Measurements from ENCODE around the gene POLE.

Gene POLE

DNA sequence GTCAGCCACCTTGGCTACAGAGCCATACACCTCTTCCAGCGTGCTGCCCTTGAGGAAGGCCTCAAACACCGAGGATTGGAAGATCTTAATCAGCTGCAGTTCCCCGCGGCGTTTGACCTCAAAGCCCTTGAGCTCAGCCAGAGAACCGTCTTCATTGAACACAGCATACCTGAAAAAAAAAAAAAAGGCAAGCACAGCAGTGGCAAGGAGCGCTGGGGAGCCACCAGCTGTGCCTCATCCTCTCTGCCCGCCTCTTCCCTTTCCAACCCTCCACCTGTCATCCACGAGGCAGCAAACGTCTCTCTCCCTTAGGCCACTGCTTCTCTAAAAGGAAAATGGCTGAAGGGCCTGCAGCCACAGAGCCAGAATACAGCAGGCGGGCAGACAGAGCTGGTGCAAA is 26.1 kb downstream of the POLE start:
- H3K27ac ChIP-seq, result no peak overlapping the region
- H3K4me3 ChIP-seq, result no peak overlapping the region

- Histone ChIP-seq H3K27ac (no peak overlapping the region), H3K4me3 (no peak overlapping the region)
These were observed 27.1 kb downstream of the POLE start for GRCh38 chr12:132660052-132660451.

DNA sequence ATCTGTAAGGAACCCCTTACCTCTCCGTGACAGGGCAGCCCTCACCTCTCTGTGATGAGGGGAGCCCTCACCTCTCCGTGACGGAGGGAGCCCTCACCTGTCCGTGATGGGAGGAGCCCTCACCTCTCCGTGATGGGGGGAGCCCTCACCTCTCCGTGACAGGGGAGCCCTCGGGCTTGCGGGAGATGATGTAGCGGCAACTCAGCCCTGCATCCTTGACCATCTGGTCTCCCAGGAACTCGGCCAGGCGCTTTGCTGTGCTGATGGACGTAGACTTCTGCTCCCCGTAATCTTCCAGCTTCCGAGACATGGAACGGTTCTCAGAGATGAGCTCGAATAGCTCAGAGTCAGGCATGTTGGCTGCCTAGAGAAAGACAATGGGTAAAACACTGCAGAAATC is 28.0 kb downstream of the POLE start:
- Histone ChIP-seq H3K4me3 (no peak overlapping the region), H3K27ac (no peak overlapping the region)

GRCh38 chr12:132658149-132658894 is 28.8 kb downstream of the POLE start:
- Histone ChIP-seq H3K27ac (no peak overlapping the region), H3K4me3 (no peak overlapping the region)

GRCh38 chr12:132657004-132657727 is 30.0 kb downstream of the POLE start:
- no peak overlapping the region for H3K4me3 ChIP-seq
- no peak overlapping the region for H3K27ac ChIP-seq

- Histone ChIP-seq H3K27ac (no peak overlapping the region), H3K4me3 (no peak overlapping the region)
These were observed 33.4 kb downstream of the POLE start for GRCh38 chr12:132653567-132654290.

GRCh38 chr12:132651444-132652100 is 35.6 kb downstream of the POLE start:
- H3K27ac ChIP-seq, result no peak overlapping the region
- no peak overlapping the region for H3K4me3 ChIP-seq

- Histone ChIP-seq H3K27ac (no peak overlapping the region), H3K4me3 (no peak overlapping the region)
These were observed 37.8 kb downstream of the POLE start for GRCh38 chr12:132649226-132649945.

DNA sequence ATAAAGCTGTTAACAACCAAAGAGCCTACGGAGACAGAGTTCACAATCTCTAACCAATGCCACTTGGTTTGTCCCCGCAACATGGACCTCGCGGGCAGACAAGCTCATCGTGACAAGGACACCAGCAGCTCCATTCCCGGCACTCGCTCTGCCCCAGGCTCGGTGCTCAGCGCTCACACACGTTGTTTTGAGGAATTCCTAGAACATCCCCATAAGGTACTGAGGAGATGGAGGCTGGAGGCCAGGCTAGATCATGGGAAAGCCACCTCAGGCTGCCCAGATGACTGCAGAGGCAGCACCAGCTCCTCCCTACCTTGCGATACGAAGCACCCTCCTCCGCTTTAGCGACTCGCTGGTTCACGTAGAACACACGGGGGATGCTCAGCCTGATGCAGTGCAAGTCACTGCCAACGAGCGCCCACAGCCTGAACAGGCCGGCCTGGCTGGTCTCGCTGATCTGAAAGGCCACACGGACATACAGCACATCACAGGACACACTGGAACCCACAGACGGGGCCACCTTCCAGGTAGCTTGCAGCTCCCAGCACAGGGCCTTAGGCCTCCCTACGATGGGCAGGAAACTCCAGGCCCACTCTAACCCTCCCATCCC is 38.4 kb downstream of the POLE start:
- no peak overlapping the region for H3K27ac ChIP-seq
- no peak overlapping the region for H3K4me3 ChIP-seq

DNA sequence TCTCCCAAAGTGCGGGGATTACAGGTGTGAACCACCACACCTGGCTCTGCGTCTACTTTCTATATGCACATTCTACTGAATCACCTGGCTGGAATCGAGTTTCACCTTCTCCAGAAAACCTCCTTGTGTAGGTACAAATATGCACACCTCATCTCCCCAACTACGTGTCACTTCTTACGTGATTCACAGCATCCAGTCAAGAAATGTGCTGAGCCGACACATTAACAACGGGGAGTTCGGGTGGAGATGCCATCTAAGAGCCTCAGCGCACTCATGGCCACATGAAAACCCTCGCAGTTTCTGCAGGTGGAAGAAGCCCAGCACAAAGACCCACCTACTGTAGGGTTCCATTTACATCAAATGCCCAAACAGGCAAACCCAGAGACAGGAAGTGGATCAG is 39.3 kb downstream of the POLE start:
- no peak overlapping the region for H3K27ac ChIP-seq
- no peak overlapping the region for H3K4me3 ChIP-seq

- no peak overlapping the region for H3K27ac ChIP-seq
- no peak overlapping the region for H3K4me3 ChIP-seq
These were observed 40.3 kb downstream of the POLE start for GRCh38 chr12:132646850-132647249.

GRCh38 chr12:132642846-132643835 is 44.0 kb downstream of the POLE start:
- Histone ChIP-seq H3K27ac (no peak overlapping the region), H3K4me3 (no peak overlapping the region)

GRCh38 chr12:132641811-132642650 is 45.1 kb downstream of the POLE start:
- H3K4me3 ChIP-seq, result no peak overlapping the region
- no peak overlapping the region for H3K27ac ChIP-seq

GRCh38 chr12:132640936-132641335 is 46.2 kb downstream of the POLE start:
- H3K4me3 ChIP-seq, result no peak overlapping the region
- H3K27ac ChIP-seq, result no peak overlapping the region

DNA sequence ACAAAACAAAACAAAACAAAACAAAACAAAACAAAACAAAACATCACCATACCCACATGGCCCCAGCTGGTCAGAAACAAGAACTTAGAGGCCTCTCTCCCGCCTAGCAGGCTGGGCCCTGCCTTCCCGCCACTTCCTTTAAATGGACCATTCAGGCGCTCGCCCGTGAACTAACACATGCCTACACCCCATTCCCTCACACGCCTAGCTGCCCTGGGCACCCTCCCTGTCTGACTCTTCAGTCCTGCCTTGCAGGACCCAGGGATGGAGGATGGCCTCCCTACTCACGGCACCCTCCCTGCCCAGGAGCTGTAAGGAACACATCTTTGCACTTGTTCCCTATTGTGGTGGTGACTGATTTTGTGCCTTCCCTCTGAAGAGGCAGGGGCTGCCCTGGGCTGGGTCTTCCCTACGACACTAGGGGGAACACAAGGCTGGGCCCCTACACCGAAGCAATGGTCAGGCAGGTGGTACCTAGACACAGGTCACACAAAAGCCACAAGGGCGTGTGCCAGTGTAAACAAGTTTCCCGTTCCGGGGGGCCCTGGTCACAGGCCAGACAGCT is 47.1 kb downstream of the POLE start:
- no peak overlapping the region for H3K4me3 ChIP-seq

DNA sequence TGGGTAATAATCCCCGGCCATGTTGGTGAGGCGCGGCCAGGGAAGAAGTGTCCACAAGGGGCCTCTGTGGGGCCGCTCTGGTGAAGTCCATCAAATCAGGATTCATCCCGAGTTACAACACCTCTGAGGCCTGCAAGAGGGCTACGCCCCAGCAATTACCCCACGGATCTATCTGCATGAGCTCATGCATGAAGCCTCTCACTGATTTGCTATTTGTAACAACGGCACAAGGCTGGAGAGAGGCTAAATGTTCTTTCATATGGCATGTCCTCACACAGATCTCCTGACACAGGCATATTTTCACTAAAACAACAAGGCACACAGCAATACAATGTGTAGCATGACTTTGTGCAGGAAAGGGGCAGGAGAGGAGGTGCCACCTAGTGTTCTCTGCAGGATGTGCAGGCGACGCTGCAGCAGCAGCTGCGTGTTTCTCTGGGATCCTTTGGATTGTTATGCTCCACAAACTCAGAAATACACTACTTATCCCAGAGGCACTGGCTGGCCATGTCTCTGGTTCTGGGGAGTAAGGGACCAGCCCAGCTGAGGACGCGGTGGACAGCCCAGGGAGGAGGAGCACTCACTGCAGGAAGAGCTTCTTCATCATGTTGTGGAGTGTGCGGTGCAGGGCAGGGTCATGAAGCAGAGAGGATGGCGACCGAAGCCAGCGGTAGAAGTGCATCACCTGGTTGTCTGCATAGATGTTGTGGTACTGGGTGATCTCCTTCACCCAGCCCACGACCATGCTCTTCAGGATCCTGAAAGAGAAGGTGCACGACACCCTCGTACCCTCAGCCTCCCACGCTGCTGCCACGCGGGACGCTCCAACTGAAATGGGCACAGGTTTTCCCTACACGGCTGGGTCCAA is 48.4 kb downstream of the POLE start:
- Histone ChIP-seq H3K4me3 (no peak overlapping the region), H3K27ac (no peak overlapping the region)

More for the DNA sequence above, 47.1 kb downstream of the POLE start:
- H3K27ac ChIP-seq, result no peak overlapping the region

All from skin epidermis (tissue), 12 donors.